HG03066 (cell line): ENCODE measurements around the gene MACROD2.
"Not testable (repeated sequence)": the region's sequence is repeated elsewhere in the genome, so short reads cannot be mapped to it uniquely, and the experiment has no call there.

Experiments
- ATAC-seq: cut with Tn5 transposase; IDR thresholded peaks from one replicate; pipeline ENCODE4 v1.9.1; 2021; ENCODE audit warnings: low read depth; ENCODE audit not compliant: unreplicated experiment

The MACROD2 gene

DNA sequence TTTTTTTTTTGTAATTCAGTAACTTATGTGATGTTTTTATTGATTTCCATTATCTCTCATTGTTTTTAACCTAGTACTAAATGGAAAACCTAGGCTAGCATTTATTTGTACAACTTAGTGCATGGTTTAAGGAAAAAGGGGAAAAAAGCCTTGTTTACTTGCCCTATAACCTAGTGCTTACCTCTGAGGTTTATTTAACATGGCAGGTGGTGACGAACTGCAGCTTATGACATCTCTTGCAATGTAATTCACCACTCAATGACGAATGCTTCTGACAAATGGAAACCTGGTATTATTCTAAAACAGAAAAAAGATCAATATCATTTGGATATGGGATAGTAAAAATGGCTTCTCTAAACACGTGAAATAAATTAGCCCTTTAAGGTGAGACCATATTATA is 960.7 kb downstream of the MACROD2 start:
- ATAC-seq: no peak

DNA sequence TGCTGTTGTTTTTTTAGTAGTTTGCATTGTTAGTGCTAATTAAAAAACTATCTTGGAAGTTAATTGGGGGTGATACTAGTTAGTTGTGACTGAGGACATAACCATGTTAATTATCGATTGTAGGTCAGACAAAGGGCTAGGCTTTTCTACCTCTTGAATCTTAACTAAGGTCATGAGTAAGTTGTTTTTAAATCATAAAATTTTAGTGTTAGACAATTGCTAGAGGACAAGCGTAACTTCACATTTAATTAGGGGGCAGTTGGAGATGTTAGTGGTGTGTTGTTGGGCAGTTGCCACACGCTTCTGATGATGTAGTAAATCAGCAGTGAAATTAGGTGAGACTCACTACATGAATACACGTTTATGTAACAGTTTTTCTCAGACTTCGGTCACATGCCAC is 961.2 kb downstream of the MACROD2 start:
- no peak for ATAC-seq

DNA sequence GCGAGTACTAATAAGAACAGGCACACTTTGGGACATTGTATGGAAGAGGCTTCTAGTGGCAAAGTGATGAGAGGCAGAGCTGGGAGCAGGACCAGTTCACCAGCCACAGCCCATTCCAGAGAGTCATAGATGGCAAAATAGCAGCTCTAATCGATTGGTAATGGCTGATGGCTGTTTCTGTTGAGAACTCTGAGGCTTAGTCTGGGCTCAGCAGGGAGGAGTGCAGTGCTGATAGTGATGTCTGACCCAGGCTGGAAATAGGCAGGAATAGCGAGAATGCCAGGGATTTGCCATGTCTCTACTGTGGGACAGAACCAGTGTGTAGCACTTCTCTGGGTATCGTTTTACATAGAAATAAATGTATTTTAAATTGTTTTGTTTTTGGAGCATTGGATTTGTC is 962.1 kb downstream of the MACROD2 start:
- ATAC-seq: no peak

DNA sequence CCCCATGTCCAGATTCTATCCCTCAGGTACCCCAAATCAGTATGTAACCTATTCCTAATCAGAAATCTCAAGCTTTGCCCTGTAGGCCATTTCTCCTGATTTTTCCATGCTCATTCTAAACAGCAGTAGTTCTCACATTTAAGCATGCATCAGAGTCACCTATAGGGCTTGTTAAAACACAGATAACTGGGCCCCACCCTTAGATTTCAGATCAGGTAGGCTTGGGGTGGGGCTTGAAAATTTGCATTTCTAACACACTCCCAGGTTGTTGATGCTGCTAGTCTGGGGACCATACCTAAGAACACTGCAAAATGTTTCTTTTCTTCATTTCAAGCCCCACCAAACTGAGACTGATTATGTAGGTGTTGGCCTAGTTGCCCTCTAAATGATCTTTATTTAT is 963.3 kb downstream of the MACROD2 start:
- ATAC-seq: no peak

DNA sequence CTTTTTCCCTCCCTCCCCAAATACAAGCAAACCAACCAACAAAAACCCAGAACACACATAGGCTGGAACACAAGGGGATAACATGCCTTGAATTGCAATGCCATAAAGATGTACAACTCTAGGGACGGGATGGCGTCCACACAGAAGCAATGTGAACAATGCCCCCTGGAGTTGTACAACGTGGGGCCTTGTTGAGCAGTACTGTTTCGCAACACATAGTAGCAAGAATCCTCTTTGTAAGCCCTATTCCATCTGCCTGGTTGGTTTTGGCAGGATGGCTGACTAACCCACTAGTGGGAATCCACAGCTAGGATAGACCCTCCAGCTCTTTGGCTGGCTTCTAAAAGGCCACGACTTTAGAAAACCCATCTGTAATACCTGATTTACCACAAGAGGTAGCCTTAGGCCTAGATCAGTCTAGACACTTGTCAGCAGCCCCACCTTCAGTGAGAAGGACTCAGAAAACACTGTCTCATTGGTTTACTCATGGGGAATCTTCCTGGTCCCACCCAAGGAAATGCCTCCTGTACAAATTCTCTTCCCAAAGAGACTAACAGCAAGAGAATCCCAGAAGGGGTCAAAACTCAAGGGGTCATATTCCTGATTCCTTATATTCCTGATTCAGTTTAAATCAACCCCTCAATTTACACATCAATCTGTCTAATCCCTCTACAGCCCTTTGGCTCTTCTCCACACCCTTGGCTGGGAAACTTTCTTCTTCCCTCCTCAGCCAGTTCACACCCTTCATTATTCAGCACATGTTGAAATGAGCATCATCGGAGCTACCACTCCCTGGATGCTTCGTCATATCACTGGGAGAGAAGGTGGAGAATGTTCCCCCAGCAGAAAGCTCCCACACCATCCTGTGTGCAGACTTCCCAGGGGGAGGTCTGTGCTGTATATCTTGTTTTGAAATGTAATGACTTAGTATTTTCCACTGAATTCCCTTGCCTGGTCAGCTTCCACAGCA is 964.5 kb downstream of the MACROD2 start:
- ATAC-seq: no peak

DNA sequence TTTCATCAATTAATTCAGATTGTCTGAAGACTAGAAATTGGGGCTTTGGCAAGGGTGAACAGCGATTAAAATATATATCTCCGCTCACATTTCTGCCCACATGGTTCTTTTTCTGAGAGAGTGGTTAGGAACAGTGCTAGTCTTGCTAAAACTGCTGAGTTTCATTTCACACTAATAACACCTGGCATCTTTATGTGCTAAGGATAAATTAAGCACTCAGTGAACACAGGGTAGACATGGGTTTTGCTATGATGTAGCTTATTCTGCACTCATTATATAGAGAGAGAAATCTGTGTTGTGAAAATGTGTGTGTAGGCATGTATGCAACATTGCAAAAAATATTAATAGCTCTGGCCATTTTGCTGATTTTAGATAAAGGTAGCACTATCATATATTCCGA is 965.5 kb downstream of the MACROD2 start:
- ATAC-seq: no peak

DNA sequence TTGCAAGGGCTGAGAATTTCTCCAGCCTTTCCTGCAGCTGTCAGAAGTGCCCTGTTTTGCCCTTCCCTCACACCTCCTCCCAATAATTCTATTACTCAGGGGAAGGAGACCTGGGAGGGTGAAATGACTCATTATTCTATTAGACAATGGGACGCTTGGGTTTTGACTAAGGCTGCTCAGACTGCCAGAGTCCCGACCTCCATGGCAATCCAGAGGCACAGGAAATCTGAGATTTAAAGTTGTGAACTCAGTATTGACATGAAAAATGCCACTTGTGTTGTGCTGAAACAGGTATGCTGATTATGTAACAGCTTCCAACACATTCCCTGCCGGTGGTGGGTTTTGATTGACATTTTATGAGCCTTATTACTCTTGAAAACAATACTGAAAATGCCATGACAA is 967.9 kb downstream of the MACROD2 start:
- no peak for ATAC-seq

DNA sequence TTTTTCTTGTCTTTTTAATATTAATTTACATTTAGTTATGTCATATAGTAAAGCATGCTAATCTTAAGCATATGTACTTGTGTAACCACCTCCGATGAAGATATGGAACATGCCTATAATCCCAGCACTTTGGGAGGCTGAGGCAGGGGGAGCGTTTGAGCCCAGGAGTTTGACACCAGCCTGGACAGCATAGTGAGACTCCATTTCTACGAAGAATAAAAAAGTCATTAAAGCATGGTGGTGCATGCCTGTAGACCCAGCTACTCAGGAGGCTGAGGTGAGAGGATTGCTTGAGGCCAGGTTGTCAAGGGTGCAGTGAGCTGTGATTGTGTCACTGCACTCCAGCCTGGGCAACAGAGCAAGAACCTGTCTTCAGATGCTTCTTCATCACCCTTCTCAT is 970.9 kb downstream of the MACROD2 start:
- ATAC-seq: no peak

DNA sequence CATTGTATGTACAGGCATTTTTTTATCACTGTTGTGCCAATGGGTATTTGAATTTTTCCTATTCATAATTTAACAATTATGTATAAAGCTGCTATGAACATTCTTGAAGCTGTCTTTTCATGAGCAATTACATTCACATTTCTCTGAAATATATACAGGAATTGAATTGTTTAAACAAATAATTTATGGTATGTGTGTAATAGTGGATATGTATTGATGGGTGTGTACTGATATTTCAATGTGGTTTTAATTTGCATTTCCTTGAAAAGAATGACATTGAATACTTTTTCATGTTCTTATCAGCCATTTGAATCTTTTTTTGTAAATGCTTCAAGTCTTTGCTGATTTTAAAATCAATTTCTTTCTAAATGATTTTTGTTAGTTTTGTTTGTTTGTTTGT is 971.5 kb downstream of the MACROD2 start:
- no peak for ATAC-seq

DNA sequence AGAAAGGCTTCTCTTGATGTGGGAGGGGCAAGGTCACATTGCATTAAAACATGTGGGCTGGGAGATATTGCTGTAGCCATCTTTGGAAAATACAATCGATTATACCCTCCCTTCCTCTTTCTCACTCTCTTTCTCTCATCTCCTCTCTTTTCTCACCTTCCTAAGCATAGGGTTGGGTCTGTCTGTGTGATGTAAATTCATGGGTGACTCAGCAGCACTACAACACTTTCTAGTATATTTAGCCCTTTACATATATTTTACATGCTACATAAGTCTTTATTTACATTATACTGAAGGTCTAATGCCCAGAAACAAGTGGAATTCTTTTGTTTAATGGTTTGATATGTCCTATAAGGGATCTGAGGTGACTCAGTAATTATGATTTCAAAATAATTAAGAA is 976.9 kb downstream of the MACROD2 start:
- no peak for ATAC-seq

DNA sequence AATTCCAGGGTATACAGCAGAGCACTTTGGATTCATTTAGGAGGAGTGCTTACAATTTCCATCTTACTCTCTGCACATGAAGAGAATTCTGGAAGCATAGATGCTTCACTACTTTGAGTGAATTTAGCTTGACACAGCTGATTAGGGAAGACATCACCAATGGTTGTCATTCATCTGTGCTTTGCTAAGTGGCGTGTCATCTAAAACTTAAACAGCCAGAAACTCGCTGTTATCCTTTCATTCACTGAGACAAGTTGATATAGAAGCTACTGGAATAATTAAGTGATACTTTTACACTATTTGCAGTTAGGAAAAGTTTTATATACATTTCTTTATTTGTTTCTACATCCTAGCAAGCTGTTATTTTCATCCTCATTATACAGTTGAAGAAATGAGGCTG is 977.4 kb downstream of the MACROD2 start:
- ATAC-seq: no peak

DNA sequence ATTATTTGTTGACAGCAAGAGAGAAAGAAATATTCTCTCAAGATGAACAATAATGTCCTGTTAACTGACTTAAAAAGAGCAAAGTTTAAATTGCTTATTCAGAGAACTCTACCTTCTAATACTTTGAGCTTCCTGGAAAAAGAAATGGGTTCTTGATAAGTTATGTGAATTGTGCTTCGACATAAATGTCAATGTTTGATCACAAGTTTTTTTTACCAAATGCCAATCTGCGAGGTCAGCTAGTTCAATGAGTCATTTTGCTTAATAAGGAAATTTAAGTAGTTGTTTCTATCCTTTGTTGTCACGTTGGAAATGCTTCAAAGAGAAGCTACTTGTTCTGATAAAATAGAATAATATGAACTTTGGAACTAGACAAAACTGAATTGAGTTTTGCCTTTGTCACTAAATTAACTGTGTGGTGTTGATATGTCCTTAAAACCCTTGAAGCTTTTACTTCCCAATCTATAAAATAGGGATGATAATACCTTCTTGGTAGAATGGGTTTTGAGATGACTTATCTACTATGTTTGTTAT is 984.2 kb downstream of the MACROD2 start:
- no peak for ATAC-seq

DNA sequence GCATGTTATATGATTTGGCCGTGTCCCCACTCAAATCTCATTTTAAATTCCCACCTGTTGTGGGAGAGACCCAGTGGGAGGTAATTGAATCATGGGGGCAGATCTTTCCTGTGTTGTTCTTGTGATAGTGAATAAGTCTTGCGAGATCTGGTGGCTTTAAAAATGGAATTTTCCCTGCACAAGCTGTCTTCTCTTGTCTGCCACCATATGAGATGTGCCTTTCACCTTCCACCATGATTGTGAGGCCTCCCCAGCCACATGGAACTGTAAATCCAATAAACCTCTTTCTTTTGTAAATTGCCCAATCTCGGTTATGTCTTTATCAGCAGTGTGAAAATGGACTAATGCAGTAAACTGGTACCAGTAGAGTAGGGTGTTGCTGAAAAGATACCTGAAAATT is 986.2 kb downstream of the MACROD2 start:
- ATAC-seq: not testable (repeated sequence)

DNA sequence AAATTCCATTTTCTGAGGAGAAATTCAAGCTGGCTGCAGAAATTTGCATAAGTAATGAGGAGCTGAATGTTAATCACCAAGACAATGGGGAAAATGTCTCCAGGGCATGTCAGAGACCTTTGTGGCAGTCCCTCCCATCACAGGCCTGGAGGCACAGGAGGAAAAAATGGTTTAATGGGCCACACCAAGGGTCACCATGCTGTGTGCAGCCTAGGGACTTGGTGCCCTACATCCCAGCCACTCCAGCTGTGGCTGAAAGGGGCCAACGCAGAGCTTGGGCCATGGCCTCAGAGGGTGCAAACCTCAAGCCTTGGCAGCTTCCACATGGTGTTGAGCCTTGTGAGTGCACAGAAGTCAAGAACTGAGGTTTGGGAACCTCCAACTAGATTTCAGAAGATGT is 987.0 kb downstream of the MACROD2 start:
- not testable (repeated sequence) for ATAC-seq

DNA sequence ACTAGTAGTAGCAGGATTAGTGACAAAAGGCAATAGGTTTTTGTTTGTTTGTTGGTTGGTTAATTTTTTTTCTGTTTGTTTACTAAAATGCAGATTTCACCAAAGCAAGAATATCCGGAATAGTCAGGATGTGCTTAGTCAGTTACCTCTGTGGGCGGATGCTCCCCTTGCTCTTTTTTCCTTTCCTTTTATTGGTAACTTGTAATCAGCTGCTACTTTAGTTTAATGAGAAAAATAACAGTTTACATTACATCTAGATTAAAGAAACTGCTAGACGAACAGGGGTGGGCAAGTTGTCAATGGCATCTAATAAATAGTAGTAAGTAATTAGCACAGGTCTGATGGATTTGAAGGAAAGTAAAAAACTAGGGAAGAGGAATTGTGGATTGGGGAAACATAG is 989.0 kb downstream of the MACROD2 start:
- no peak for ATAC-seq

DNA sequence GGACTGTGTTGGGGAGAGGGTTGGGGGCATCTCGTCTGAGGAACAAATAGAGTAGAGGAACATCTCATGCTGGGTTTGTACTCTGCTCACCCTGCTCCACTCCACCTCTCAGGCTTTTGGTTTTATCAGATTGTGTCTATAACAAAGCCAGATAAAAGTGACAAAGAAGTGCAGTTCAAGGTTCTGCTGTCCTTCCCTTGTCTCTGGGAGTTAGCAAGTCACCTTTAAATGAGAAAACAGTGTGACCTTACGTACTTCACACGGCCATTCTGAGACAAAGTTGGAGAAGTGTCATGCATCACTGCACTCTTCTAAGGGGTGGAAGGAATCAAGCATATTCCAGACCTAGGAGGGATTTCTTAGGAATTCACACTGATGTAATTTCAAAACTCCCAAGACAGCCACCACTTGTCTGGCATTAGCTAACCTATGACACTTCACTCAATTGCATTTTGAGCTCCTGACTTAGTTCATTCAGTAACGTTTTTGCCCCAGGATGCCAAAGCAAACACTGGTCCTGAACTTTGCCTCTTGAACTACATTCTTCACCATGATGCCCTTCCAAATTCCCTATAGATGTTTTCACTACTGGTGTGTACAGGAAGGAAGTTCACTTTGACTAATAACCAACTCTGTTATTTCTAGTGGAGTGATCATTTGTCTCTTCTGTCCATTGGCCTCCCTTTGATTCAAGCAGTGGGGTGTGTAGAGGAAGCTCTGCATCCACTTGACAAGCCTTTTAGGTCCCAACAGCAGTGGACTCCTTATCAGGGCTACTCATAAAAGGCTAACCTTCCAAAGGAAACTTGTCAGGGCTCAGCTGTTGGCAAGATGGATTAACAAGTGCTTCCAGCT is 989.7 kb downstream of the MACROD2 start:
- no peak for ATAC-seq

DNA sequence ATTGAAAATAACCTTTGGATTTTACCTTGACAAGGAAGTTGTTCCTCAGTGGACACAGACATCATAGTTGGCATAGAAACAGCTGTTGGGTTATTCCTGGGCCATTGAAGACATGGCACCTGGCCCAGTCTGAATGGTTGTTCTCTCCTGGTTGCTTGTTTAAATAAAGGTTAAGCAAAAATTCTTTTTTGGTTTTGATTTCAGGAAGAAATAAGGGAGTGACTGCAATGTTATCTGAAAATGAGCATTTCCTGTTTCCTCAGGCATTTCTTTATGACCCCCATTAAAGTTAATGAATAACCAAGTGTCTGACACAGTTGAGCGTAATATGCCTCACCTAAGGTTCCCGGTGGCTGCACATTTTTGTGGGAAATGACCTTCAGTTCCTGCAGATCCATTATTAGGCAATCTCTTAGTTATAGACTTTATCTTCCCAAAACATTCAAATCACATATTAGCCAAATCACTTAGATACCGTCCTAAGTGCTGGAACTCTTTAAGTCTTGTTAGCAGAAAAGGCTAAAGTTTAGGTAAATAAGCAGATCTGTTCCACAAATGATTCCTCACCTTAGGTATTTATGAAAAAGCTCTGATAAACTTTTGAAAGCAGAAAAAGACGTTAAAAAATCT is 990.8 kb downstream of the MACROD2 start:
- no peak for ATAC-seq

DNA sequence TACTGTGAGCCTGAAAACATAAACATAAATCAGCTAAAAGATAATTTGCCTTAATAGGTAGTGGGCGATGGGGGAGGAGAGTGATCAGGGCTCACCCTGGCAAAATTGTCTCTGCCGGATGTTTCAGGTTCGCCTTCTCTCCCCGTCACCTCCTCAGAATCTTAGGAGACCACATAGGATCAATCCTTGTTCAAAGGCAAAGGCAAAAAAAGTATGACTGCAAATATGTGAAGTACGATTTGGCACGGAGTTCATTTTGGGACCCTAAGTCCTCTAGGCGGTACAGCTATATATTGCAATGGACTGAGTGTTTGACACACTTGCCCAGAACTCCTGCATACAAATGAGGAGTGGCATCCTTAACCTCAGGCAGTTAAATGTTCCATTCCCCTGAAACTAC is 991.3 kb downstream of the MACROD2 start:
- no peak for ATAC-seq

DNA sequence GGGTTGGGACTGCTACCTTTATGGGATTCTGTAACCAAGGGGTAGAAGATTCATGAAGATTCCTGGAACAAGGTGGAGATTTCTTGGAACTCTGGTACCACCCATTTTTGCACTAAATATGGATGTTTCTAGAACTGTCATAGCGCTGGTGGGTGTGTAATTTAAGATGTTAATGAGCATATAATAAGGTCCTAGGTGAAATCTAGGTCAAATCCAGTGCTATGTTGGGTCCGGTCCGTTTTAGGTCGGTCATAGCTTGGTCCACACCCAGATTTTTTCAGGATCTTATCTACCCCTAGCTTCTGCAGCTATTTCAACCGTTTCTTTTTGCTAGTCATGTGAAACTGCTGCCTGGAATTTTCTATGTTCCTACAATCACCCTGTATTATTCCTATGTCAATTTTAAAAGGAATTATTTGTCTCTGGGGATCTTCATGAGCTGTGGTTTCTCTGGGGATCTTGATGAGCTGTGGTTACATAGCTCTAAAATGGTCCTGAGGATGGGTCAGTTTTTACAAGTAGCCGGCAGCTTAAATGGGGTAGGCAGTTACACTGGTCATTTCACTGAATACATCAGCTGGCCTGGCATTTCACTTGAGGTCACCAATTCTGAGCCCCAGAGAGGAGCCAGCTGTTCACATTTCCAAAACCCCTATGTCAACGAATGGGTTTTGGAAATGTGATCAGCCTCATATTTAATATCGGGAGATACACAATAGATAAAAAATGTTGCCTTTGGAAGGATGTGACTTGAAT is 994.4 kb downstream of the MACROD2 start:
- no peak for ATAC-seq

DNA sequence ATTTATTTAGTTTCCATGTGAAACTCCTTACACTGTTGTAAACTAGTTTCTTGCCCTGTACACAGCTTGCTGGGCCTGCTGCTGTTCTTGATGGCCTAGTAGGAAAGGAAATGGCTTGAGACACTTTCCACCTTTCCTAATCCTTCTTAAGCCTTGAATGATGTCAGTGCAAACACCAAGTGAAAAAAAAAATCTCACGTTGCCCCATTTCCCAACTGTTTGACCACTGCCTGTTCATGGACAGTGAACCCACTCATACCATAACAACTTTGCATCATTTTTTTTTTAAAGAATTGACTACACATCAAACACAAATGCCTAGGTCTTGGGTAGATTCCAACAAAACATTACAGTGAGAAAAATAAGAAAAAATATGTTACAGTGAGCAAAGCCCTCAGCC is 995.7 kb downstream of the MACROD2 start:
- no peak for ATAC-seq
